NT2/D1 (cell line): ENCODE measurements around the gene TPM3.
"Not testable (repeated sequence)": the region's sequence is repeated elsewhere in the genome, so short reads cannot be mapped to it uniquely, and the experiment has no call there.

ENCODE experiments used
- SUZ12 ChIP-seq: IDR thresholded peaks from 2 replicates; pipeline ENCODE4 v1.6.1; 2011; ENCODE audit not compliant: insufficient read length, insufficient read depth; ENCODE audit errors: extremely low read depth
- YY1 ChIP-seq: IDR thresholded peaks from 2 replicates; pipeline ENCODE4 v1.6.1; 2011; ENCODE audit not compliant: insufficient read length, insufficient read depth
- ZNF274 ChIP-seq: IDR thresholded peaks from 2 replicates; pipeline ENCODE4 v1.6.1; 2011; ENCODE audit warnings: mild to moderate bottlenecking, low read depth, low read length

DNA sequence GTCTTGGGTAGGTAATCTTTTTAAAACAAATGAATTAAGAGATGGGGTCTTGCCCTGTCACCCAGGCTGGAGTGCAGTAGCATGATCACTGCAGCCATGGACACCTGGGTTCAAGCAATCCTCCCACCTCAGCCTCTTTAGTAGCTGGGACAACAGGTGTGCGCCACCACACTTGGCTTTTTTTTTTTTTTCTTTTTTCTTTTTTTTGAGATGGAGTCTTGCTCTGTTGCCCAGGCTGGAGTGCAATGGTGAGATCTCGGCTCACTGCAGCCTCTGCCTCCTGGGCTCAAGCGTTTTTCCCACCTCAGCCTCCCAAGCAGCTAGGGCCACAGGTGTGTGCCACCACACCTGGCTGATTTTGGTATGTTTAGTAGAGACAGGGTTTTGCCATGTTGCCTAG, 39.2 kb upstream of the TPM3 start:
- TF ChIP-seq YY1, ZNF274, SUZ12: not testable (repeated sequence)
